Liver (tissue), 9 donors: ENCODE data around the gene IP6K1. TPM values are rescaled to one million over a fixed set of nuclear protein-coding genes. Genes with fewer than 3 reads are reported as not detected.
"Not testable (repeated sequence)": the region's sequence is repeated elsewhere in the genome, so short reads cannot be mapped to it uniquely, and the experiment has no call there.

Experiments used
- DNase-seq: peaks from one replicate; pipeline ENCODE4 v3.0.0-alpha.2; 2017; ENCODE audit warnings: low spot score
- H3K27ac ChIP-seq, 2 donors: one replicate each; pipeline ENCODE4 v1.7.0; 2013; ENCODE audit warnings: inconsistent platforms in 2 of 2, low read length in 2 of 2, control low read depth in 1 of 2, low read depth in 1 of 2, mild to moderate bottlenecking in 1 of 2
- H3K27me3 ChIP-seq, 4 donors: one replicate each; pipeline versions ENCODE4 v1.6.1 to v1.7.0; 2013; ENCODE audit warnings: low read length in 3 of 4, inconsistent platforms in 1 of 4, mild to moderate bottlenecking in 1 of 4, moderate library complexity in 1 of 4; ENCODE audit not compliant: control insufficient read depth in 4 of 4, insufficient read depth in 4 of 4
- H3K36me3 ChIP-seq, 4 donors: one replicate each; pipeline versions ENCODE4 v1.6.1 to v1.7.0; 2013; ENCODE audit warnings: low read length in 3 of 4, mild to moderate bottlenecking in 3 of 4, low read depth in 1 of 4, moderate library complexity in 1 of 4; ENCODE audit not compliant: control insufficient read depth in 4 of 4, insufficient read depth in 3 of 4
- H3K4me1 ChIP-seq, 4 donors: one replicate each; pipeline versions ENCODE4 v1.6.1 to v1.7.0; 2013; ENCODE audit warnings: low read length in 3 of 4, mild to moderate bottlenecking in 3 of 4, moderate library complexity in 1 of 4; ENCODE audit not compliant: control insufficient read depth in 4 of 4, insufficient read depth in 4 of 4
- H3K4me3 ChIP-seq, 3 donors: one replicate each; pipeline versions ENCODE4 v1.6.1 to v1.7.0; 2013; ENCODE audit warnings: low read length in 3 of 3, control low read depth in 1 of 3, low read depth in 1 of 3, mild to moderate bottlenecking in 1 of 3
- H3K9ac ChIP-seq, 2 donors: one replicate each; pipeline ENCODE4 v1.7.0; 2013; ENCODE audit warnings: low read length in 2 of 2, mild to moderate bottlenecking in 2 of 2, moderate library complexity in 2 of 2, control low read depth in 1 of 2, low read depth in 1 of 2
- H3K9me3 ChIP-seq, 4 donors: one replicate each; pipeline versions ENCODE4 v1.6.1 to v1.7.0; 2013; ENCODE audit warnings: low read length in 3 of 4; ENCODE audit not compliant: control insufficient read depth in 4 of 4
- EGR1 ChIP-seq, 2 donors: IDR thresholded peaks; 2 replicates each; pipeline ENCODE4 v1.6.1; 2016 to 2018; ENCODE audit warnings: antibody characterized with exemption in 2 of 2, low read depth in 2 of 2
- FOXA1 ChIP-seq: IDR thresholded peaks from 2 replicates; pipeline ENCODE4 v1.6.1; 2016; ENCODE audit warnings: antibody characterized with exemption
- FOXA2 ChIP-seq: IDR thresholded peaks from 2 replicates; pipeline ENCODE4 v1.6.1; 2016; ENCODE audit warnings: antibody characterized with exemption
- GABPA ChIP-seq, 2 donors: IDR thresholded peaks in 1 of 2; conservative IDR thresholded peaks in 1 of 2; 2 replicates each; pipeline ENCODE4 v1.6.1; 2016; ENCODE audit warnings: antibody characterized with exemption in 2 of 2, mild to moderate bottlenecking in 1 of 2, moderate library complexity in 1 of 2
- HNF4A ChIP-seq, 2 donors: conservative IDR thresholded peaks; 2 replicates each; pipeline ENCODE4 v1.6.1; 2016; ENCODE audit warnings: antibody characterized with exemption in 2 of 2, mild to moderate bottlenecking in 2 of 2
- HNF4G ChIP-seq: IDR thresholded peaks from 2 replicates; pipeline ENCODE4 v1.6.1; 2016; ENCODE audit warnings: antibody characterized with exemption
- NR2F2 ChIP-seq: IDR thresholded peaks from 2 replicates; pipeline ENCODE4 v1.6.1; 2016; ENCODE audit warnings: antibody characterized with exemption
- RXRA ChIP-seq, 2 donors: IDR thresholded peaks; 2 replicates each; pipeline ENCODE4 v1.6.1; 2017 to 2018; ENCODE audit warnings: antibody characterized with exemption in 2 of 2, mild to moderate bottlenecking in 1 of 2
- YY1 ChIP-seq: IDR thresholded peaks from 2 replicates; pipeline ENCODE4 v1.6.1; 2016; ENCODE audit warnings: antibody characterized with exemption, mild to moderate bottlenecking
- WGBS: extraction: QIAGEN DNeasy Blood & Tissue Kit; methylation state at CpG from one replicate; pipeline ENCODE4 v1.1.7; 2013; 5-methylcytosine and 5-hydroxymethylcytosine counted together
- polyA plus RNA-seq, 2 donors: library from polyadenylated mRNA; stranded (reverse) in 1 of 2; unstranded in 1 of 2; fragments of 200-250 nt in 1 of 2; fragments of >200 nt in 1 of 2; fragmentation: Nextera tagmentation in 1 of 2; extraction: Ambion mirVana in 1 of 2; gene quantifications; one replicate each; pipeline versions ENCODE4 v1.2.1 to v1.2.3, GENCODE V29; 2013 to 2015
- total RNA-seq, 2 donors: library from RNA; depleted of rRNA; stranded (reverse); fragments of >200 nt; gene quantifications; one replicate each; pipeline ENCODE4 v1.2.3, GENCODE V29; 2014
- TF ChIP-seq, protein P1 (sequence below): IDR thresholded peaks from 2 replicates; pipeline ENCODE4 v1.6.1; 2016; ENCODE audit warnings: antibody characterized with exemption
- TF ChIP-seq, protein P2 (sequence below): fragments of 150-350 bp; IDR thresholded peaks from 2 replicates; pipeline ENCODE4 v1.5.1; 2017; ENCODE audit warnings: improper control_type of control experiment, low read depth, low read length; ENCODE audit not compliant: missing input control
- TF ChIP-seq, protein P3 (sequence below): IDR thresholded peaks from 2 replicates; pipeline ENCODE4 v1.6.1; 2016; ENCODE audit warnings: antibody characterized with exemption, mild to moderate bottlenecking
- donor health status: healthy.
- donor health status: healthy.
- donor health status: healthy.
- donor health status: healthy.
- donor health status: healthy.

The IP6K1 gene
- total and polyA plus RNA-seq, 4 donors = 6.6 to 32.3 (median 18.1) TPM

DNA sequence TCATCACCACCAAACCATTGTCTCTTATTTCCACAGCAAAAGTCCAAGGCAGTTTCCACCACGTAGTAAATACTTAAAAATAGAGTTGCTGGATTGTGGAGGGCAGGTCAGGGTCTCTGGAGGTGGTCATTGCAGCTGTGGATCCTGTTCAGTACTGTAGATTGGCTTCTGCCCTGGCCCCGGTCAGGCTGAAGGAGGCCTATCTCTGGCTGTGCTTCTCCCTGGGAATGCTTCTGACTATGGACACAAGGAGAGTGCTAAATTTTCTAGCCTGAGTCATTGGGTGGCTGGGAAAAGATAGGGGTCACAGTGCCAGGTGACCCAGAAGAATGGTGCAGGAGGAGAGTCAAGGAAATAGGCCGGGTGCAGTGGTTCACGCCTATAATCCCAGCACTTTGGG, 36.3 kb downstream of the IP6K1 start:
- DNase-seq = no peak

DNA sequence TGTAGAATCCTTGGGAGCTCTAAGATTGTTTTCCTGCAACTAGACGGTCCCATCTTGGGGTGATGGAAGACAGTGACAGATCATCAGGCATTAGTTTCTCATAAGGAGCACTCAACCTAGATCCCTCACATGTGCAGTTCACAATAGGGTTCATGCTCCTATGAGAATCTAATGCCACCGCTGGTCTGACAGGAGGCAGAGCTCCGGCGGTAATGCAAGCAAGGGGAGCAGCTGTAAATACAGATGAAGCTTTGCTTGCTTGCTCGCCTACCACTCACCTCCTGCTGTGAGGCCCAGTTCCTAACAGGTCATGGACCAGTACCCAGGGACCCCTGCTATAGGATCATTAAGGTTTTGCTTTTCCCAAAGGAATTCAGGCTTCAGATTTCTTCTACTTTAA, 37.5 kb downstream of the IP6K1 start:
- not testable (repeated sequence) for H3K27me3 ChIP-seq
- 95% methylated on average over 5 of the region's 5 CpGs for WGBS

More for the DNA sequence above, 36.3 kb downstream of the IP6K1 start:
- Histone ChIP-seq H3K36me3 (peaks cover 0 to 5% (median 2%) of the 10 kb centered on the region in 4 donors), H3K27ac (no peak overlapping the region), H3K27me3 (no peaks in the 10 kb centered on the region), H3K9me3 (no peaks in the 10 kb centered on the region), H3K4me1 (peaks cover 0 to 2% (median 1%) of the 10 kb centered on the region in 4 donors), H3K9ac (no peak overlapping the region), H3K4me3 (no peak overlapping the region)
- 91% methylated on average over 4 of the region's 4 CpGs for WGBS
- no peak for TF ChIP-seq FOXA2
- TF ChIP-seq, protein P1, sequence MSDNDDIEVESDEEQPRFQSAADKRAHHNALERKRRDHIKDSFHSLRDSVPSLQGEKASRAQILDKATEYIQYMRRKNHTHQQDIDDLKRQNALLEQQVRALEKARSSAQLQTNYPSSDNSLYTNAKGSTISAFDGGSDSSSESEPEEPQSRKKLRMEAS = no peak
- TF ChIP-seq HNF4G = no peak
- TF ChIP-seq, protein P2, sequence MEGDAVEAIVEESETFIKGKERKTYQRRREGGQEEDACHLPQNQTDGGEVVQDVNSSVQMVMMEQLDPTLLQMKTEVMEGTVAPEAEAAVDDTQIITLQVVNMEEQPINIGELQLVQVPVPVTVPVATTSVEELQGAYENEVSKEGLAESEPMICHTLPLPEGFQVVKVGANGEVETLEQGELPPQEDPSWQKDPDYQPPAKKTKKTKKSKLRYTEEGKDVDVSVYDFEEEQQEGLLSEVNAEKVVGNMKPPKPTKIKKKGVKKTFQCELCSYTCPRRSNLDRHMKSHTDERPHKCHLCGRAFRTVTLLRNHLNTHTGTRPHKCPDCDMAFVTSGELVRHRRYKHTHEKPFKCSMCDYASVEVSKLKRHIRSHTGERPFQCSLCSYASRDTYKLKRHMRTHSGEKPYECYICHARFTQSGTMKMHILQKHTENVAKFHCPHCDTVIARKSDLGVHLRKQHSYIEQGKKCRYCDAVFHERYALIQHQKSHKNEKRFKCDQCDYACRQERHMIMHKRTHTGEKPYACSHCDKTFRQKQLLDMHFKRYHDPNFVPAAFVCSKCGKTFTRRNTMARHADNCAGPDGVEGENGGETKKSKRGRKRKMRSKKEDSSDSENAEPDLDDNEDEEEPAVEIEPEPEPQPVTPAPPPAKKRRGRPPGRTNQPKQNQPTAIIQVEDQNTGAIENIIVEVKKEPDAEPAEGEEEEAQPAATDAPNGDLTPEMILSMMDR = no peak
- no peak for TF ChIP-seq EGR1 (IDR thresholded peaks at IDR 0.05; ENCODE audit: low read depth in 2 of 2)
- no peak for TF ChIP-seq YY1
- no peak for TF ChIP-seq FOXA1
- TF ChIP-seq GABPA (IDR thresholded peaks at IDR 0.05 in 1 of 2, conservative IDR thresholded peaks at IDR 0.05 in 1 of 2) = no peak
- no peak for TF ChIP-seq NR2F2

DNA sequence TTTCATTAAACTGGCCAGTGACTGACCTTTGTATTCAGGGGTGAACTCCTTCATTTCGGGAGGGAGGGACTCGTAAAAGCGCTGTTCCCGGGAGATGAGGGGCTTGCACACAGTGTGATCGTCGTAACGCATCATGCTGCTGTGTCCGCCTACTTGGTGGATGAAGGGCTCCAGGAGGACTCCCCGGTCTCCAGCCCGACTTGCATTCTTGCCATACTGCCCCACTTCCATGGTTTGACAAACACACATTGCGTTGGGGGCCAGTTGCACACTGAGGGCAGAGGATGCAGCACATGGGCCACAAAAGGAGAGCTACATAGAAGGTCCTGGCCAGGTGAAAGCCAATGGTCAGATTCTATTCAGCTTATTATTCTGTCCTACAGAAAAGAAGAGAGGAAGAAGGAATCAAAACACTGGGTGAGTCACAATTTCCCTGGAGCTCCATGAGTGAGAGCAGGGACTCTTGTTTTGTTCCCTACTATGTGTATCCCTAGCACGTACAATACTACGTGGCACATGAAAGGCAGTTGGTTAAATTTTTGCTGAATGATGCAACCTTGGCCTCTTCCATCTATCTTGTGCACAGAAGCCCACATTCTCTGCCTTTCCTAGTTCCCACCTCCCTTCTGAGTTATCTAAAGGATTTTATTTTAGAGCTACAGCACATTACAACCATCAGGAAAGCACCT, 38.4 kb downstream of the IP6K1 start:
- no peaks in the 10 kb centered on the region for H3K9me3 ChIP-seq
- peak in 1 of 2 donors; percentile 45 for TF ChIP-seq HNF4A (conservative IDR thresholded peaks at IDR 0.05)
- TF ChIP-seq FOXA1 = no peak
- no peaks in the 10 kb centered on the region for H3K27me3 ChIP-seq
- H3K36me3 ChIP-seq = peaks cover 0 to 5% (median 2%) of the 10 kb centered on the region in 4 donors
- H3K9ac ChIP-seq = no peak overlapping the region
- no peak overlapping the region for H3K4me3 ChIP-seq
- H3K27ac ChIP-seq = no peak overlapping the region
- 86% methylated on average over 13 of the region's 13 CpGs for WGBS
- peaks cover 0 to 2% (median 1%) of the 10 kb centered on the region in 4 donors for H3K4me1 ChIP-seq
- DNase-seq = no peak

More for the DNA sequence above, 37.5 kb downstream of the IP6K1 start:
- H3K27ac ChIP-seq, H3K4me1 ChIP-seq, H3K4me3 ChIP-seq, H3K9me3 ChIP-seq, H3K9ac ChIP-seq, H3K36me3 ChIP-seq, DNase-seq: not testable (repeated sequence)

DNA sequence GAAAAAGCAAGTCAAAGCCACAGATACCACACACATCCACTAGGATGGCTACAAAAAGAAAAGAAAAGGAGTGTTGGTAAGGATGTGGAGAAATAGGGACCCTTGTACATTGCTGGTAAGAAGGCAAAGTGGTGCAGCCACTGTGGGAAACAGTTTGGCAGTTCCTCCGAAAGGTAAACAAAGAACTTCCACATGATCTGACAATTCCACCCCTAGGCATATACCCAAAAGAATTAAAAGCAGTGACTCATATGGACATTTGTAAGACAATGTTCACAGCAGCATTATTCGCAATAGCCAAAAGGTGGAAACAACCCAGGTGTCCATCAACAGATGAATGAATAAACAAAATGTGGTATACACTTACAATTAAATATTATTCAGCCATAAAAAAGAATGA, 40.4 kb downstream of the IP6K1 start:
- peaks cover 0 to 5% (median 2%) of the 10 kb centered on the region in 4 donors for H3K36me3 ChIP-seq
- WGBS = 98% methylated on average over 2 of the region's 2 CpGs
- peaks cover 0 to 2% (median 1%) of the 10 kb centered on the region in 4 donors for H3K4me1 ChIP-seq
- H3K9me3 ChIP-seq = no peaks in the 10 kb centered on the region
- H3K27ac ChIP-seq = no peak overlapping the region
- H3K27me3 ChIP-seq = no peaks in the 10 kb centered on the region
- no peak overlapping the region for H3K4me3 ChIP-seq
- no peak overlapping the region for H3K9ac ChIP-seq
- no peak for DNase-seq
- no peak for TF ChIP-seq HNF4G
- TF ChIP-seq HNF4A (conservative IDR thresholded peaks at IDR 0.05) = no peak
- TF ChIP-seq, protein P3, sequence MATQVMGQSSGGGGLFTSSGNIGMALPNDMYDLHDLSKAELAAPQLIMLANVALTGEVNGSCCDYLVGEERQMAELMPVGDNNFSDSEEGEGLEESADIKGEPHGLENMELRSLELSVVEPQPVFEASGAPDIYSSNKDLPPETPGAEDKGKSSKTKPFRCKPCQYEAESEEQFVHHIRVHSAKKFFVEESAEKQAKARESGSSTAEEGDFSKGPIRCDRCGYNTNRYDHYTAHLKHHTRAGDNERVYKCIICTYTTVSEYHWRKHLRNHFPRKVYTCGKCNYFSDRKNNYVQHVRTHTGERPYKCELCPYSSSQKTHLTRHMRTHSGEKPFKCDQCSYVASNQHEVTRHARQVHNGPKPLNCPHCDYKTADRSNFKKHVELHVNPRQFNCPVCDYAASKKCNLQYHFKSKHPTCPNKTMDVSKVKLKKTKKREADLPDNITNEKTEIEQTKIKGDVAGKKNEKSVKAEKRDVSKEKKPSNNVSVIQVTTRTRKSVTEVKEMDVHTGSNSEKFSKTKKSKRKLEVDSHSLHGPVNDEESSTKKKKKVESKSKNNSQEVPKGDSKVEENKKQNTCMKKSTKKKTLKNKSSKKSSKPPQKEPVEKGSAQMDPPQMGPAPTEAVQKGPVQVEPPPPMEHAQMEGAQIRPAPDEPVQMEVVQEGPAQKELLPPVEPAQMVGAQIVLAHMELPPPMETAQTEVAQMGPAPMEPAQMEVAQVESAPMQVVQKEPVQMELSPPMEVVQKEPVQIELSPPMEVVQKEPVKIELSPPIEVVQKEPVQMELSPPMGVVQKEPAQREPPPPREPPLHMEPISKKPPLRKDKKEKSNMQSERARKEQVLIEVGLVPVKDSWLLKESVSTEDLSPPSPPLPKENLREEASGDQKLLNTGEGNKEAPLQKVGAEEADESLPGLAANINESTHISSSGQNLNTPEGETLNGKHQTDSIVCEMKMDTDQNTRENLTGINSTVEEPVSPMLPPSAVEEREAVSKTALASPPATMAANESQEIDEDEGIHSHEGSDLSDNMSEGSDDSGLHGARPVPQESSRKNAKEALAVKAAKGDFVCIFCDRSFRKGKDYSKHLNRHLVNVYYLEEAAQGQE = no peak
- no peak for TF ChIP-seq RXRA (IDR thresholded peaks at IDR 0.05)
- TF ChIP-seq, protein P1 = no peak
- no peak for TF ChIP-seq NR2F2
- TF ChIP-seq, protein P2 = no peak
- TF ChIP-seq EGR1 (IDR thresholded peaks at IDR 0.05; ENCODE audit: low read depth in 2 of 2) = no peak
- no peak for TF ChIP-seq FOXA2
- TF ChIP-seq YY1 = no peak
- no peak for TF ChIP-seq FOXA1
